ENCODE data around the gene IGSF21.

GRCh38 chr1:18387307-18387706 lies 279.7 kb downstream of the IGSF21 start:
- no peak for TF ChIP-seq CTCF (IDR thresholded peaks at IDR 0.05; ENCODE audit: insufficient read depth, low read length)
- no peak for TF ChIP-seq POLR2AphosphoS5 (IDR thresholded peaks at IDR 0.05; ENCODE audit: low read depth)
- no peak for TF ChIP-seq SPI1 (IDR thresholded peaks at IDR 0.05; ENCODE audit: borderline replicate concordance, low read depth)
- TF ChIP-seq REST (IDR thresholded peaks at IDR 0.05; ENCODE audit: insufficient replicate concordance, low read depth), result no peak
